GM12891 (cell line): ENCODE results near the gene TLN1.

Experiments
- PAX5 ChIP-seq: IDR thresholded peaks from 2 replicates; pipeline ENCODE4 v1.6.1; 2011; ENCODE audit warnings: low read length, moderate library complexity, mild to moderate bottlenecking; ENCODE audit not compliant: insufficient read depth, severe bottlenecking
- POLR2A ChIP-seq: IDR thresholded peaks from 2 replicates; pipeline ENCODE4 v1.6.1; 2011; ENCODE audit warnings: low read depth, low read length, control low read depth
- POLR2AphosphoS5 ChIP-seq: IDR thresholded peaks from 2 replicates; pipeline ENCODE4 v1.6.1; 2011; ENCODE audit warnings: low read depth, low read length, control low read depth
- POU2F2 ChIP-seq: IDR thresholded peaks from 2 replicates; pipeline ENCODE4 v1.6.1; 2011; ENCODE audit warnings: low read depth, mild to moderate bottlenecking, control low read depth, low read length, moderate library complexity
- SPI1 ChIP-seq: IDR thresholded peaks from 2 replicates; pipeline ENCODE4 v1.6.1; 2011; ENCODE audit warnings: low read depth, low read length, control low read depth
- TAF1 ChIP-seq: IDR thresholded peaks from 2 replicates; pipeline ENCODE4 v1.6.1; 2011; ENCODE audit warnings: low read depth, low read length, control low read depth

DNA sequence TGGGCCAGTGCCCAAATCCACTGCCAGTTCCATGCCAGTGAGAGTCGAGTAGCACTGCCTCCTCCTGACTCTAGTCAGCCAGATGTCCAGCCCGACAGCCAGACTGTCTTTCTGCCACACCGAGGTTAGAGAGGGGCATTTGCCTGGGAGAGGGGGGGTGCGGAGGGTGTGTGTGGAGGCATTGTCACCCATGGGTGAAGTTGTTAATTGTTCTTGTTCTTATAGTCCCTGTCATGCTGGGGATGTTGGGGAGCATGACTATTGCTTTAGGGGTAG lies 18.2 kb upstream of the TLN1 start:
- TF ChIP-seq POLR2AphosphoS5: no peak
- TF ChIP-seq POLR2A: no peak
- no peak for TF ChIP-seq TAF1
- no peak for TF ChIP-seq POU2F2
- no peak for TF ChIP-seq PAX5
- no peak for TF ChIP-seq SPI1
